ENCODE data around the gene LTV1. TPM values are rescaled to one million over a fixed set of nuclear protein-coding genes. Genes with fewer than 3 reads are reported as not detected.

LTV1 gene
- total RNA-seq, 2 experiments from 2014 or later, result 27.0 to 28.5 TPM

- Histone ChIP-seq H3K4me1 (ENCODE audit: insufficient read depth, low read length) (no peaks in the 10 kb centered on the region), H3K4me3 (ENCODE audit: low read length) (no peak overlapping the region), H3K9me3 (ENCODE audit: control insufficient read depth in 1 of 2, insufficient read depth in 1 of 2, low read length in 2 of 2) (no peaks in the 10 kb centered on the region), H3K27ac (ENCODE audit: low read depth in 1 of 2, low read length in 2 of 2) (no peak overlapping the region), H3K36me3 (ENCODE audit: insufficient read depth, low read length) (peaks cover 24% of the 10 kb centered on the region), H3K27me3 (ENCODE audit: control insufficient read depth in 1 of 2, insufficient read depth in 2 of 2, low read length in 2 of 2) (no peaks in the 10 kb centered on the region)
- intact Hi-C loops (cut with DNase I, micrococcal nuclease), result no loop called here
- DNase-seq (no peak), ATAC-seq (ENCODE audit: poor library complexity) (no peak)
- Mint-ChIP-seq H3K27ac (no peak overlapping the region), H3K27me3 (no peaks in the 10 kb centered on the region), H3K4me1 (ENCODE audit: low read depth) (no peaks in the 10 kb centered on the region), H3K36me3 (ENCODE audit: low read depth) (peaks cover 33% of the 10 kb centered on the region), H3K4me3 (no peak overlapping the region), H3K9me3 (no peaks in the 10 kb centered on the region)
- no peak for TF ChIP-seq CTCF (IDR thresholded peaks at IDR 0.05)
- ChIA-PET POLR2A (no interaction called here), CTCF (no interaction called here)
Measured at GRCh38 chr6:143807103-143807772, 35.9 kb upstream of the LTV1 start.

GRCh38 chr6:143810745-143811144, 32.4 kb upstream of the LTV1 start:
- no peak for ATAC-seq (ENCODE audit: poor library complexity)
- Mint-ChIP-seq H3K9me3 (no peaks in the 10 kb centered on the region), H3K36me3 (ENCODE audit: low read depth) (peaks cover 12% of the 10 kb centered on the region), H3K4me3 (no peak overlapping the region), H3K4me1 (ENCODE audit: low read depth) (no peaks in the 10 kb centered on the region), H3K27ac (no peak overlapping the region), H3K27me3 (no peaks in the 10 kb centered on the region)
- H3K4me1 ChIP-seq (ENCODE audit: insufficient read depth, low read length), result no peaks in the 10 kb centered on the region
- H3K4me3 ChIP-seq (ENCODE audit: low read length), result no peak overlapping the region
- DNase-seq, result no peak
- POLR2A ChIA-PET, result no interaction called here
- H3K27me3 ChIP-seq (ENCODE audit: control insufficient read depth in 1 of 2, insufficient read depth in 2 of 2, low read length in 2 of 2), result no peaks in the 10 kb centered on the region
- peaks cover 18% of the 10 kb centered on the region for H3K36me3 ChIP-seq (ENCODE audit: insufficient read depth, low read length)
- no peaks in the 10 kb centered on the region for H3K9me3 ChIP-seq (ENCODE audit: control insufficient read depth in 1 of 2, insufficient read depth in 1 of 2, low read length in 2 of 2)
- TF ChIP-seq CTCF (IDR thresholded peaks at IDR 0.05), result no peak
- CTCF ChIA-PET, result no interaction called here
- intact Hi-C loops (cut with DNase I, micrococcal nuclease), result no loop called here
- no peak overlapping the region for H3K27ac ChIP-seq (ENCODE audit: low read depth in 1 of 2, low read length in 2 of 2)

GRCh38 chr6:143811501-143812157, 31.5 kb upstream of the LTV1 start:
- ChIA-PET CTCF (no interaction called here), POLR2A (no interaction called here)
- DNase-seq (no peak), ATAC-seq (ENCODE audit: poor library complexity) (no peak)
- no peak overlapping the region for H3K27ac ChIP-seq (ENCODE audit: low read depth in 1 of 2, low read length in 2 of 2)
- Mint-ChIP-seq H3K4me1 (ENCODE audit: low read depth) (no peaks in the 10 kb centered on the region), H3K27me3 (no peaks in the 10 kb centered on the region), H3K4me3 (no peak overlapping the region), H3K27ac (no peak overlapping the region), H3K36me3 (ENCODE audit: low read depth) (peaks cover 12% of the 10 kb centered on the region), H3K9me3 (no peaks in the 10 kb centered on the region)
- H3K27me3 ChIP-seq (ENCODE audit: control insufficient read depth in 1 of 2, insufficient read depth in 2 of 2, low read length in 2 of 2), result no peaks in the 10 kb centered on the region
- TF ChIP-seq CTCF (IDR thresholded peaks at IDR 0.05), result no peak
- H3K9me3 ChIP-seq (ENCODE audit: control insufficient read depth in 1 of 2, insufficient read depth in 1 of 2, low read length in 2 of 2), result no peaks in the 10 kb centered on the region
- H3K4me1 ChIP-seq (ENCODE audit: insufficient read depth, low read length), result no peaks in the 10 kb centered on the region
- intact Hi-C loops (cut with DNase I, micrococcal nuclease), result no loop called here
- H3K36me3 ChIP-seq (ENCODE audit: insufficient read depth, low read length), result peaks cover 18% of the 10 kb centered on the region
- H3K4me3 ChIP-seq (ENCODE audit: low read length), result no peak overlapping the region

Data from CD4-positive, alpha-beta T cell (primary cell).